Middle frontal gyrus (tissue), 1 donor: ENCODE measurements around the gene GRB2.
A peak's percentile ranks its signal among the peaks of the same experiment; 100 is the strongest.
"Not testable (repeated sequence)": the region's sequence is repeated elsewhere in the genome, so short reads cannot be mapped to it uniquely, and the experiment has no call there.

ENCODE experiments used
- DNase-seq: peaks from one replicate; pipeline ENCODE4 v3.0.0-alpha.2; 2015; ENCODE audit warnings: low spot score; ENCODE audit errors: extremely low spot score

GRB2 gene

DNA sequence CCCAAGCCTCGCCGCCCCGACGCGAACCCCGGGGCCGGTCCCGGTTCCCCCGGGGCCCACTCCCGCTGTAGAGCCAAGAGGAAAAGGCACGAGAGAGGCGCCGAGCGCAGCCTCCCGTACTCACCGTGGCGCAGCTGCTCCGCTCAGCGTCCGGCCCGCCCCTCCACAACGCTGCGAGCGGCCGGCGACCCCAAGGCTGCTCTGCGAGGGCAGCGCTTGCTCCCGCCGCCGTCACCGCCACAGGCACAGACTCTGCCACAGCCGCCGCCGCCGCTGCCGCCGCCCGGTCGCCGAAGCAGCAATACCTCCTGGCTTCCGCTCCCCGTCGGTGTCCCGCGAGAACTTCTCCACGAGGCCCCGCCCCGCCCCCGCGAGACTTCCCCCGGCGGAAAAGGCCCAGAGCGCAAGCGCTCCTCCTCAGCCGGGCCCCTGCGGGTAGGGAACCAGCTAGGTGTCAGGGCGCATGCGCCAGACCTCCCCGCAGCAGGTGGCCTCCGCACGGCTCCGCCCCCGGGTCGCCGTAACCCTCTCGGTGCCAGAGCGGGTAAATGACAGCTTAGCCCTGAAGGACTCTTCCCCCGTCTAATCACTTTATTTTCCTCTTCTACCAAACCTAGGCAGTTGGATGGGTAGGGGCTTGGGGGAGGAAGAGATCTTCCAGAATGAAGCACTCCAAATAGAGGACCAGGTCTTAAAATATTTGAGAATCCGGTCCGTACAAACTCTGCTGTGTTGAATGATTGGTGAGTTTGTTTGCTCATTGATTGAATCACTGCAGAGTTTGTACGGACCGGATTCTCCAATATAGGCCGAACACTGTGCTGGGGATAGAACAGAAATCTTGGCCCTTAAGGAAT, at the start of gene GRB2:
GRB2 (minus strand) TSS at position 314 of the 857 bp plus-strand sequence. CDS start 12,050 bp downstream, outside the sequence.
- peak; percentile 91 for DNase-seq

DNA sequence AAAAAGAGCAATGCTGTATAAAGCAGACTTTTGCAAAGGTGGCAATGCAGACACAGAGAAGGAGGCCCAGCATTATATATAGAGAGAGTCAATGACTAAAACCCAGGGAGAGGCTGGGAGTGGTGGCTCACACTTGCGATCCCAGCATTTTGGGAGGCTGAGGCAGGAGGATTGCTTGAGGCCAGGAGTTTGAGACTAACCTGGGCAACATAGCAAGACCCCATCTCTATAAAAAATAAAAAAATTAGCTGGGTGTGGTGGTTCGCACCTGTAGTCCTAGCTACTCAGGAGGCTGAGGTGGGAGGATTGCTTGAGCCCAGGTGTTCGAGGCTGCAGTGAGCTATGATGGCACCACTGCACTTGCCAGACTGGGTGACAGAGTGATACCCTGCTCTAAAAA, 49.2 kb upstream of the GRB2 start:
- not testable (repeated sequence) for DNase-seq

DNA sequence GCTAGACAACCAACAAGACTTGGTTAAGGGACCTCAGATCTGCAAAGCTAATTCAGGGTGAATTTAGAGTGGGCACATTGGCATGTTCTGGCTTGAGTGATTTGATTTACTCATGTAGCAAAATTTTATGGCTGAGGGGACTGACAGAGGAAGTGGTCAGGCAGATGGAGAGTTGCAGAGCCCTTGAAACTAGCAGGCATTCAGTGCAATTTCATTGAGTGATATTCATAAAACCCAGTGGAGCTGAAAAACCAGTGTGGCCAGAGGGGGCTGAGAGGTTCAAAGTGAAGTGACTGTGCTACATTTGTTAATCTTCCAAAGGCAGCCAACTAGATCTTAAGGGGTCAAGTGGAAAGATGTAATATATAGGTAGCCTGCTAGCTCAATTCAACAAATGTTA, 48.7 kb upstream of the GRB2 start:
- DNase-seq = no peak

DNA sequence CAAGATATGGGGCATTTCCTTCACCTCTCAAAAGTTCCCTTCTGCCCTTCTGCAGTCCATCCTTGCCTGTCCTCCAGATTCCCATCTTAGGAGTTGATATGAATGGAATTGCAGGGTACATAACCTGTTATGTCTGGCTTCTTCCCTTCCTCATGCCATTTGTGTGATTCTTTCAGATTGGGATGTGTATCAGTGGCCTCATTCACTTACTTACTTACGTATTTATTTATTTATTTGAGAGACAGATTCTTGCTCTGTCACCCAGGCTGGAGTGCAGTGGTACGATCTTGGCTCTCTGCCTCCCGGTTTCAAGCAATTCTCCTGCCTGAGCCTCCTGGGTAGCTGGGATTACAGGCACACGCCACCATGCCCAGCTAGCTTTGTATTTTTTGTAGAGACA, 44.8 kb upstream of the GRB2 start:
- DNase-seq = no peak

DNA sequence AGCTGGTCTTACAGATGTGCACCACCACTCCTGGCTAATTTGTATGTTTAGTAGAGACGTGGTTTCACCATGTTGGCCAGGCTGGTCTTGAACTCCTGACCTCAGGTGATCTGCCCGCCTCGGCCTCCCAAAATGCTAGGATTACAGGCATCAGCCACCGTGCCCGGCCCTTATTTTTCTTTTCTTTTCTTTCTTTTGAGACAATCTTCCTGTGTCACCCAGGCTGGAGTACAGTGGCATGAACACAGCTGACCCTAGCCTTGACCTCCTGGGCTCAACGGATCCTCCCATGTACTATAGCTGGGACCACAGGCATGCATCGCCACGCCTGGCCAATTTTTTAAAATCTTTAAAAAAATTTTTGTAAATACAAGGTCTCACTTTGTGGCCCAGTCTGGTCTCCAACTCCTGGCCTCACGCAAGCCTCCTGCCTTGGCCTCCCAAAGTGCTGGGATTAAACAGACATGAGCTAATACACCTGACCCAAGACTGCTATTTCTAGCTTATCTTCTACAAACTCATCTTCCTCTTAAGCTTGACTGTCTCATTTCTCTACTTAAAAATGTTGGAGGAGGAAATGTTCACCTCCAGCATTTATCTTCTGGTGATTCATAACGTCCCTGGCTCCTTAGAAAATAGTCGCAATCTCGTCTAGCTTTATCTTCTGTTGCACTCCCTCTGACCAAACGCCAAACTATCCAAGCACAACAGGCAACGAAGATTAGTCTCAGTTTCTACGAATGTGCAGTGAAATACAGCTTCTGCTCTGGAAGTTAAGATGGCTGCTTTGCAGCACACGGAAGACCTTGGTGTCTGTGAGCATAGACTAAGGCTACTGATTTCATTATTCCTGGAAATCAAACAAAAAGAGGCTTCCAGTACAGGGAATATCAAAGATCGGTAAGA, 42.7 kb upstream of the GRB2 start:
- no peak for DNase-seq

DNA sequence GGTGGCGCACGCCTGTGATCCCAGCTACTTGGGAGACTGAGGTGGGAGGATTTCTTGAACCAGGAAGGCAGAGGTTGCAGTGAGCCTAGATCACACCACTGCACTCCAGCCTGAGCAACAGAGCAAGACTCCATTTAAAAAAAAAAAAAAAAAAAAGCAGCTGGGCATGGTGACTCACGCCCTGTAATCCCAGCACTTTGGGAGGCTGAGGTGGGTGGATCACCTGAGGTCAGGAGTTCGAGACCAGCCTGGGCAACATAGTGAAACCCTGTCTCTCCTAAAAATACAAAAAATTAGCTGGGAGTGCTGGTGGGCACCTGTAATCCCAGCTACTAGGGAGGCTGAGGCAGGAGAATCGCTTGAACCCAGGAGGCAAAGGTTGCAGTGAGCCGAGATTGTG, 40.4 kb upstream of the GRB2 start:
- not testable (repeated sequence) for DNase-seq

DNA sequence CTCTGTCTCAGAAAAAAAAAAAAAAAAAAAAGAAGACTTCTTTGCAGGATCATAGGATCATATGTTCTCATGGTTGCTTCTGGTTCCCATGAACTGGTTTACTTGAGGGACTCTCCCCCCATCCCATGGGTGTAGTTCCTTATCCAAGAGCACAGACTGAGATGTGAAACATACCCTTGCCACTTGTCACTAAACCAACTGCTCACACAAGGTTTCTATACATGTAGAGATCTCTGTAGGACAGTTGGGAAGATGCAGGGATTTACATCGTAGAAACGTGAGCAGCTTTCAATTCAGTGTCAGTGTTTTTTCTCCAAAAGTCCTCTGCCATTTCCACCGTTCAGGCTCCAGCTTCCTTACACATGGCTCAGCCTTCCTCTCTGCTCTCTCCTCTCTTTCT, 39.8 kb upstream of the GRB2 start:
- no peak for DNase-seq

DNA sequence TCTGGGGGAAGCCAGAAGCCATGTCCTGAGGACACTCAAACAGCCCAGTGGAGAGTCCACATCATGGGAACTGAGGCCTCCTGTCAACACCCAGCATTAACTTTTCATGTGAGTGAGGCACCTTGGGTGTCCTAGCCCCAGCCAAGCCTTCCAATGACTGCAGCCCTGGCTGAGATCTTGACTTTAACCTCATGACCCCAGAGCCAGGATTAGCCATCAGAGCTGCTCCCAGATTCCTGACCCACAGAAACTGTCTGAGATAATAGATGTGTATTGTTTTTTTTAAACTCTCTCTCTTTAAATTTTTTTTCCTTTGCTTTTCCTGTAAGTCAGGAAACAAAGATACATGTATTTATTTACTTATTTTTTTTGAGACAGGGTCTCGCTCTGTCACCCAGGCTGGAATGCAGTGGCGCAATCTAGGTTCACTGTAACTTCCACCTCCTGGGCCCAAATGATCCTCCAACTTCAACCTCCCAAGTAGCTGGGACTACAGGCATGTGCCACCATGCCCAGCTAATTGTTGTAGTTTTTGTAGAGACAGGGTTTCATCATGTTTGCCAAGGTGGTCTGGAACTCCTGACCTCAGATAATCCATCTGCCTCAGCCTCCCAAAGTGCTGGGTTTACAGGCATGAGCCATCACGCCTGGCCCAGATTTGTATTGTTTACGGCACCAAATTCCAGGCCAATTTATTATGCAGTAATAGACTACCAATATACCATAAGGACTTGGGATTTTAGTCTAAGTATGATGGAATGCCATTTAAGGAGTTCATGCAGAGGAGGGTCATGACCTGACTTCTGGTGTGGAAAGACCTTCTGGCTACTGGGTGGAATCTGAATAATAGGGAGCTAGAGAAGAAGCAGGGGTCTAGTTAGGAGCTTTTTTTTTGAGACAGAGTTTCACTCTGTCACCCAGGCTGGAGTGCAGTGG, 37.0 kb upstream of the GRB2 start:
- no peak for DNase-seq

DNA sequence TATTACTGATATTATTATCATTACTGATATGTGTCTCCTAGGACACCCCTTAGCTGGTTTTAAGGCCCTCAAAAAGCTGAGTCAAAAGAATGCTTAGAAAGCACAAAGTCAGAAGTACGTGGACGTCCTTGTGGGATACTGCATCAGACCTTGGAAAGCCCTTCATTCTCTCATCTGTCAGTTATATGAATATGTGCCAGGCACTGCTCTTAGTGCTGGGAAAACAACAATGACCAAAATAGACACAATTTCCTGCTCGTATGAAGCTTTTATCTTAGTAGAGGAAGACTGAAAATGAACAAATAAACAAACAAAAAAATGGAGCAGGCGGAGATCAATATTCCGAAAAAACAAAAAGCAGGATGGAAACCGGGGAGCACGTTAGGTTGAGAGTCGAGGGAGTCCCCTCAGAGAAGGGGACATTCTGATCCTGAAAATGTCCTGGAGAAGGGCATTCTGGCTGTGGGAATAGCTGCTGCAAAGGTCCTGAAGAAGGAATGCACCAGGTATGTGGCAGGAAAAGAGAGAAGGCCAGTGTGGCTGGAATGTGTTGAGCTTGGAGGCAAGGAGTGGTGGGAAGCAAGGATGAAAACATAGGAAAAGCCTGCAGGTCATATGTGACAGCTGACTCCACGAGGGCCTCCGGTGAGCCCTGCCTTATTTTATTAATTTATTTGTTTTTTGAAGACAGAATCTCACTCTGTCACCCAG, 35.4 kb upstream of the GRB2 start:
- DNase-seq = no peak

DNA sequence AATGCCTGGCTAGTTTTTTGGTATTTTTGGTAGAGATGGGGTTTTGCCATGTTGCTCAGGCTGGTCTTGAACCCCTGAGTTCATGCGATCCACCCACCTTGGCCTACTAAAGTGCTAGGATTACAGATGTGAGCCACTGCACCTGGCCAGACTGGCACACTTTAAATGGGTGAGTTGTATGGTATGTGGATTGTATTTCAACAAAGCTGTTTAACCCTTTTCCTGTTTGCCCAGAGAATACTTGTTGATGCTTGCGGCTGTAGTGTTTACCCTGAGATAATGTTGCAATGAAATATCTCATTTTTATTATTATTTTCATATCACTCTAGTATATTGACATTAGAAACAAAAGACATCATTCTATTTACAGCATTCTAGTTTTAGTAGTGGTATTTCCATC, 33.8 kb upstream of the GRB2 start:
- DNase-seq = no peak

DNA sequence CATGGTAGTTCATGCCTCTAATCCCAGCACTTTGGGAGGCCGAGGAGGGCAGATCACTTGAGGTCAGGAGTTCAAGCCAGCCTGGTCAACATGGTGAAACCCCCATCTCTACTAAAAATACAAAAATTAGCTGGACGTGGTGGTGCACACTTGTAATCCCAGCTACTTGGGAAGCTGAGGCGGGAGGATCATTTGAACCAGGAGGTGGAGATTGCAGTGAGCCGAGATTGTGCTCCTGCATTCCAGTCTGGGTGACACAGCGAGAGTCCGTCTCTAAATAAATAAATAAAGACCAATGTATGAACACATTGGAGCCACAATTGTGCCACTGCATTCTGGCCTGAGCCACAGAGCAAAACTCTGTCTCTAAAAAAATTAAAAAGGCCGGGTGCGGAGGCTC, 31.9 kb upstream of the GRB2 start:
- DNase-seq = not testable (repeated sequence)

DNA sequence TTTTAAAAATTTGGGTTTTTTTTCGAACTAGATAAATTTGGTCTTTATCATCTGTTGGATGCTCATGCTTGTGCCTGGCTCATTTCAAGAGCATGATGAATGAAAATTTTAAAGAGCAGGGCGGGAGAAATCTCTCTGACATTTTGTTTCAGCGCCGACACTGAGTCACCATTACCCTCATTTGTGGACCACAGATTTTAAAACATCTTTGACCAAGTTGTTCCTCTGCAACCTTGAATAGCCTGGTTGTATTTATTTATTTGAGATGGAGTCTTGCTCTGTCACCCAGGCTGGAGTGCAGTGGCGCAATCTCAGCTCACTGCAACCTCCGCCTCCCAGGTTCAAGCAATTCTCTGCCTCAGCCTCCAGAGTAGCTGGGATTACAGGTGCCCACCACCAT, 29.0 kb upstream of the GRB2 start:
- not testable (repeated sequence) for DNase-seq

DNA sequence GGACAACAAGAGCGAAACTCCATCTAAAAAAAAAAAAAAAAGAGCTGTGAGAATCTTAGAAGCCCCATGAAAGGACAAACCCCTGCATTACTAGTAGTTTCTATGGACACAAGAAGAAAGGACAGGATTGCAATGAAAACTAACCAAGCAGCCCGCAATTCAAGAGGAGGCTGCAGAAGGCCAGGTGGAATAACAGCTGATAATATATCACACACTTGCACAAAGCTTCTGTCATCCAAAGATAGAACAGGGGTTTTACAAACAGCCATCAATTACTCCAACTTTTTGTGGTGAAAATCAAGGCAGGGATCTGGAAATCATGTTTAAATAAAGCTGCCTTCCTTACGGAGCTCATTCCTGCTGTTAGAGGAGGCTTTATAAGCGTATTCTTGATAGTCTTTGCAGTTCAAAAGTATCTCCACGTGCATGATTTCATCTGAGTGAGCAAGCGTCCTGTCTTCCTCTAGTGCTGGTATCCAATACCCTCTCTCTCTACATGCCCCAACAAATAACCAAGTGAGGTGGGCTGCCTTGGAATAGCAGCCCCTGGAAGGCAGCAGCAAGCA, 27.8 kb upstream of the GRB2 start:
- no peak for DNase-seq

DNA sequence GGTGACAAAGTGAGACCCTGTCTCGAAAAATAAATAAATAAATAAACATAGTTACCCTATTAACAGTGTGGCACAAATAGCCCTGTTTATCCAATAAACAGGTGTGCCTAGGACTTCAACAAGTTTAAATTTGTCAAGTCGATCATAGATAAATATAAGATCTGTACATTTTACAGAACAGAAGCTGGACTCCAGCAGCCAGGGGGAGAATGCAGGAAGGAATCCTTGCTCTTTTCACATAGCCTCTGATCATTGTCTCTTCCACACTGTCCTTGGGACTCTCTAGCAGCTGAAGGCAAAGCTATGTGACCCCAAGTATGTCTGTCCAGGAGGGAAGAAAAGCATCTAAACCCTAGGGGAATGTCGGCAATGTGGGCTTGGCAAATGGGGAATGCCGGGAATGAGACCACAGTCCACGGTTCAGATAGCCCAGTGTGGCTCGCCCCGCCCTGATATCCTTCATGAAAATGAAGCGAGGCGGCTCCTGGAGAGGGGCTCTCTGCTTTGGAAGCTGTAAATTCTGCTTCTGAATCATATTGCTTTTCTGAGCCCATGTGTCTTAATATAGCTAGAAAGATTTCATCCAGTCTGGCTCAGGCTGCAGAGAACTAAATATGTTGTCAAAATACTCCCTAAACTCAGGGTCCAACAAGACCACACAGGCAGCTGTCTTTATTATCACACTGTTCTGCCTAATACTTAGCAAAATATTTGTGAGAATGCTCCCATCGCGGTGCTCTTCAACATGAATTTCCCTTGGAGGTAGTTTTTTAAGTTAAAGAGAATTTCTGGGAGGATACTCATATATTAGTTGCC, 24.9 kb upstream of the GRB2 start:
- no peak for DNase-seq

DNA sequence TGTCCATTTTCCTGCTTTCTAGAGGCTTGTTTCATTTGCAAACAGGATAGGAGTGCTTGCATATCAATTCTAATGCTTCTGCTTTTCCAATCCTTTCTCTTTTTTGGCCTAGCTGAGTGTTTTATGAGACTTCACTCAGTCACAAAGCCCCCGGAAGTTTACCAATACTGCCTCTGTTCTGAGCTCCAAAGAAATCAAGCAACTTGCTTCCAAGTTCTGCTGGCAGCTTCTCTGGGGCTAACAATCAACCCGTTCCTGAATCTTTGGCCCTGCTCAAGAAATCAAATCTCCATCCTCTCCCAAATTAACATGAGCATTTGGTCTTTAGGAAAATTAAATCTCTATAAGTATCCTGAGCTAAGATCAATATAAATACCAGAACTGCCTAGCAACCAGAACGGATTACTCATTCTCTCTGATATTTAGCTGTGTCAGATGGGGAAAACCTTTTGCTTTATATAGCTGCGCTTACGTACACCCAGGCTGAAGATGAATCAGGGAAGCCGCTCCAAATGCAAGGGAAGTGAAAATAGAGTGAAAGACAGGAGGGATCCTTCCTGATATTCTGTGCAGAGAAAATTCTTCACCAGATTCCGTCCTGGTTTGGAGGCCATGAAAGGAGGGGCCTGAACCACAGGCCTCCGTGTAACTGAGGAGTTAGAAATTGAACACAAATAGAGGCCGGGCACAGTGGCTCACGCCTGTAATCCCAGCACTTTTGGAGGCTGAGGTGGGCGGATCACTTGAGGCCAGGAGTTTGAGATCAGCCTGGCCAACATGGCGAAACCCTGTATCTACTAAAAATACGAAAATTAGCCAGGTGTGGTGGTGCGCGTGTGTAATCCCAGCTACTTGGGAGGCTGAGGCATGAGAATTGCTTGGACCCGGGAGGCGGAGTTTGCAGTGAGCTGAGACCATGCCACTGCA, 23.3 kb upstream of the GRB2 start:
- peak; percentile 66 for DNase-seq

DNA sequence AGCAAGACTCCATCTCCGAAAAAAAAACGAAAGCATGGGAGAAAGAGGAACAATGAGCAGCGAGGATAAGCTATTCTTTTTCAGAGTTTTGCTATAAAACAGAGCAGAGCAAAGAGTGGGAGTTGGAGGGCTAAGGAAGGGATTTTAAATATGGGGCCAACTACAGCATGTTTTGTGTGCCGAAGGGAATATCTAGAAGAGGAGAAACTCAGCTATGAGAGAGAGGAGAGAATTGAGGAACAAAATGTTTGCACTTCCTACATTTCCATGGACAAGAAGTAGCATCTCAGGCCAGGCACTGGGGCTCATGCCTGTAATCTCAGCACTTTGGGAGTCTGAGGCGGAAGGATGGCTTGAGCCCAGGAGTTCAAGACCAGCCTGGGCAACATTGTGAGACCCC, 13.1 kb upstream of the GRB2 start:
- DNase-seq = no peak

DNA sequence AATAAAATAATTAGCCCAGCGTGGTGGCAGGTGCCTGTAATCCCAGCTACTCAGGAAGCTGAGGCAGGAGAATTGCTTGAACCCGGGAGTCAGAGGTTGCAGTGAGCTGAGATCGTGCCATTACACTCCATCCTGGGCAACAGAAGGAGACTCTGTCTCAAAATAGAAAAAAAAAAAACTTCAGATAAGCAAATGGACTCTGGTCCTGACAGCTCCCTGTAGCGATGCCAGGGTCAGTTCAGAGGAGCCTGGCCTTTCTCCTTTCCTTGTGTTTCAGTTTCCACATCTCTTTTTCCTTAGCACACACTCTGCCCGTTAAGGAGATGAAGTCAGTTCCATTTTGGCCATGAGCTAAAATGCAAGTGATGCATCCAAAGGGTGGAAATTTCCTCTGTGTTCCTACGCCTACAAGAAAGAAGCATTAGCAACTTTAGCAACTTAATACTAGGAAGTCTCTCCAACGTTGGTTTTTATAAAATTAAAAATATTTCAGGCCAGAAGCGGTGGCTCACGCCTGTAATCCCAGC, 11.6 kb upstream of the GRB2 start:
- no peak for DNase-seq

DNA sequence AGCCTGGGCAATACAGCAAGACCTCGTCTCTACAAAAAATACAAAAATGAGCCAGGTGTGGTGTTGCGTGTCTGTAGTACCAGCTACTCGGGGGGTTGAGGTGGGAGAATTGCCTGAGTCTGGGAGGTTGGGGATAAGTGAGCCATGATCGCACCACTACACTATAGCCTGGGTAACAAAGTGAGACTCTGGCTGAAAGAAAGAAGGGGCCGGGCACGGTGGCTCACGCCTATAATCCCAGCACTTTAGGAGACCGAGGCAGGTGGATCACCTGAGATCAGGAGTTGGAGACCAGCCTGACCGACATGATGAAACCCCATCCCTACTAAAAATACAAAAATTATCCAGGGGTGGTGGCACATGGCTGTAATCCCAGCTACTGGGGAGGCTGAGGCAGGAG, 10.5 kb upstream of the GRB2 start:
- no peak for DNase-seq
